ENCODE results near the gene ERICH6. TPM values are rescaled to one million over a fixed set of nuclear protein-coding genes. Genes with fewer than 3 reads are reported as not detected.

ERICH6 gene
- total RNA-seq, 4 donors from 2014 or later = not detected

DNA sequence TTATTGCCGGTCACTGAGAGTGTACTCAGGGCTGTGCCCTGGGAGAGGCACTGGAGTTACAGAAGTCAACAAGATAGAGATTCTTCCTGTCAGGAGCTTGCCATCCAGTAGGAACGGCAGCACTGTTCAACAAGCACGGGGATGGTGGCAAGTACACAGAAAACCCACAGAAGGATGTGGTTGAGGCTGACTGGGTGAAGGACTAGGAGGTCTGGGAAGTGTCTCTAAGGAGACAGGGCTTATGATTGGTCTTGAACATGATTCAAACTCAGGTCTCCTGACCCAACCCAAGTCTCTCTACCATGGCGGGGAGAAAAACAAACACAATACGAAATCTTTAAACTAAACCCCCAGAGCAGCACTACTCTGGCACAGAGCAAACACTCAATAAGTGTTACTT lies 37.6 kb downstream of the ERICH6 start:
- DNase-seq (ENCODE audit: low spot score in 2 of 2) = no peak
- WGBS, 2 donors = 80 to 81% methylated on average over 5 of the region's 5 CpGs

DNA sequence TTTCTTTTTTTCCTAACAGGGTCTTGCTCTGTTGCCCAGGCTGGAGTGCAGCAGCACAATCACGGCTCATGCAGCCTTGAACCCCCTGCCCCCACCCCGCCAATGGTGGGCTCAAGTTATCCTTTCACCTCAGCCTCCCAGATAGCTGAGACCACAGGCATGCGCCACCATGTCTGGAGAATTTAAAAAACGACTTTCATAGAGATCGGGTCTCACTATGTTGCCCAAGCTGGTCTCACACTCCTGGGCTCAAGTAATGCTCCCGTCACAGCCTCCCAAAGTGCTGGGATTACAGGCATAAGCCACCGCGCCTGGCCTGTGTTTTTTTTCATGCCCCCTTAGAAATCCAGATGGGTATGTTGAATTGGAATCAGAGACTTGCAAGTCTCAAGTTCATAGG lies 40.3 kb downstream of the ERICH6 start:
- 93 to 94% methylated on average over 8 of the region's 8 CpGs for WGBS, 2 donors

More for the DNA sequence above, 37.6 kb downstream of the ERICH6 start:
- intact Hi-C loops (cut with DNase I; ENCODE audit: low total_unique reads) = no loop called here
- TF ChIP-seq POLR2A (IDR thresholded peaks at IDR 0.05) = no peak
- TF ChIP-seq, protein P1, sequence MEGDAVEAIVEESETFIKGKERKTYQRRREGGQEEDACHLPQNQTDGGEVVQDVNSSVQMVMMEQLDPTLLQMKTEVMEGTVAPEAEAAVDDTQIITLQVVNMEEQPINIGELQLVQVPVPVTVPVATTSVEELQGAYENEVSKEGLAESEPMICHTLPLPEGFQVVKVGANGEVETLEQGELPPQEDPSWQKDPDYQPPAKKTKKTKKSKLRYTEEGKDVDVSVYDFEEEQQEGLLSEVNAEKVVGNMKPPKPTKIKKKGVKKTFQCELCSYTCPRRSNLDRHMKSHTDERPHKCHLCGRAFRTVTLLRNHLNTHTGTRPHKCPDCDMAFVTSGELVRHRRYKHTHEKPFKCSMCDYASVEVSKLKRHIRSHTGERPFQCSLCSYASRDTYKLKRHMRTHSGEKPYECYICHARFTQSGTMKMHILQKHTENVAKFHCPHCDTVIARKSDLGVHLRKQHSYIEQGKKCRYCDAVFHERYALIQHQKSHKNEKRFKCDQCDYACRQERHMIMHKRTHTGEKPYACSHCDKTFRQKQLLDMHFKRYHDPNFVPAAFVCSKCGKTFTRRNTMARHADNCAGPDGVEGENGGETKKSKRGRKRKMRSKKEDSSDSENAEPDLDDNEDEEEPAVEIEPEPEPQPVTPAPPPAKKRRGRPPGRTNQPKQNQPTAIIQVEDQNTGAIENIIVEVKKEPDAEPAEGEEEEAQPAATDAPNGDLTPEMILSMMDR (IDR thresholded peaks at IDR 0.05) = no peak
- no peak overlapping the region for H3K4me3 ChIP-seq (ENCODE audit: low read depth, poor library complexity, severe bottlenecking)

DNA sequence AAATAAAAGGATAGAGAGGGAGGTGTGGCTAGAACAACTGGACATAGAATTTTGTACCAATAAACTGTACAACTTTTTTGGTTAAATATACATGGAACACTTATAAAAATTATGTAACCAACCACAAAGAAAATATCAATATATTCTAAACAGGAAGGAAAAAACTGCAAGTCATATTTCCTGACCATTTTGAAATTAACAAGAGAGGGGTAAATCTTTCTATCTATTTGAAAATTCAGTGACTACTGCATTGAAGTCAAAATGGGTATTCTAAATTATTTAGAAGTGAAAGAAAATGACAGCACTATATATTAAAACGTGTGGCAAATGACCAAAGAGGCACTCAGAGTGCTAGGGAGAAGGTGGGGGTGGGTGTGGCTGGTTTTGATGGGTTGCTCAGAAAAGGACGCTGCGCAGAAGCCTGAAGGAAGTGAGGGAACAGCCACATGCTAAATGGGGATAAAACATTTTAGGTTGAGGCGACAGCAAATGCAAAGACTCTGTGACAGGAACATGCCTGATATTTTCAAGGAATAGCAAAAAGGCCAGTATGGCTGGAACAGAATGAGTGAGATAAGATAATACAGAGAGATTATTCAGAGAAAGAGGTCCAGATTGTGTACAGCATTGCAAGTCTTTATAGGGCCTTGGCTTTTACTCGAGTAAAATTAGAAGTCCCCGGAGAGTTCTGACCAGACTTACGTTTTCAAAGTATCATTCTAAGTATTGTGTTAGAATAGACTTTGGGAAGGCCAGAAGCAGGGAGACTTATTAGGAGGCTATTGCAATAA lies 41.1 kb downstream of the ERICH6 start:
- H3K4me3 ChIP-seq (ENCODE audit: low read depth, poor library complexity, severe bottlenecking) = no peak overlapping the region
- no peak for TF ChIP-seq POLR2A (IDR thresholded peaks at IDR 0.05)
- TF ChIP-seq, protein P1 (IDR thresholded peaks at IDR 0.05) = no peak
- intact Hi-C loops (cut with DNase I; ENCODE audit: low total_unique reads) = no loop called here
- DNase-seq (ENCODE audit: low spot score in 2 of 2) = no peak
- 69 to 71% methylated on average over 7 of the region's 7 CpGs for WGBS, 2 donors

More for the DNA sequence above, 40.3 kb downstream of the ERICH6 start:
- TF ChIP-seq POLR2A (IDR thresholded peaks at IDR 0.05) = no peak
- TF ChIP-seq, protein P1 (IDR thresholded peaks at IDR 0.05) = no peak
- intact Hi-C loops (cut with DNase I; ENCODE audit: low total_unique reads) = no loop called here
- DNase-seq (ENCODE audit: low spot score in 2 of 2) = no peak
- no peak overlapping the region for H3K4me3 ChIP-seq (ENCODE audit: low read depth, poor library complexity, severe bottlenecking)

DNA sequence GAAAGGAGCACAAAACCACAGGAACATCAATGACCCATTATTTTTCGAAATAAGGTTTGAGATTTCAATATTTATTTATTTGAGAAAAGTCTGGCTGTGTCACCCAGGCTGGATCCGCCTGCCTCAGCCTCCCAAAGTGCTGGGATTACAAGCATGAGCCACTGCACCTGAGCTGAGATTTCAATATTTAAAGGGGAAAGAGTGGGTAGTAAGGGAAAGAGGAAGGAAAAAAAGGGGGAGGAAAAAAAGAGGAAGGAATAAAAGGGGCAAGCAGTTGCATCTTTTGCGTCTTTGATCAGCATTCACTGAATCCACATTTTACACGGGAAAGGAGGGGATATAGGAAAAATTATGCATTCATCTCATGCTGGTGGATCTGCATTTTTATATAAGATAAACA lies 47.4 kb downstream of the ERICH6 start:
- TF ChIP-seq POLR2A (IDR thresholded peaks at IDR 0.05) = no peak
- TF ChIP-seq, protein P1 (IDR thresholded peaks at IDR 0.05) = no peak
- intact Hi-C loops (cut with DNase I; ENCODE audit: low total_unique reads) = no loop called here
- H3K4me3 ChIP-seq (ENCODE audit: low read depth, poor library complexity, severe bottlenecking) = no peak overlapping the region
- 76 to 79% methylated on average over 4 of the region's 4 CpGs for WGBS, 2 donors
- no peak for DNase-seq (ENCODE audit: low spot score in 2 of 2)

DNA sequence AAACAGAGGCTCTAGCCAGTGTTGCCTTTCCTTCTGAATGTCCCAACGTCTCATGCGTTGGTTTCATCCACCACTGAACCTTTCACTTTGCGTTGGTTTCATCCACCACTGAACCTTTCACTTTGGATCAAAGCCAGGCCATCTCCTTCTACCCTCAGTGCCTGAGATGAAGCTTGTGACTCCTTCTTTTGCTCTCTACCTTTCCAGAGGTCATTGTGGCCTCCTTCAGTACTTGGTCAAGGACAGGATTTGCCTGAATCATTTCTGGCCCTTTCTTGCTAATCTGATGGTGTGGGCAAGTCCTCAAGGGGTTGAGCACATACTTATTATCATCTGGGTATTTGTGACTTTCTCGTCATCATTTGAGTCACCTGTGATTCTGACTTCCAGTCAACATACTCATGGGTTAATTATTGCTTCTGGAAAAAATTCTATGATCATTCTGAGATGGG lies 50.6 kb downstream of the ERICH6 start:
- DNase-seq (ENCODE audit: low spot score in 2 of 2) = no peak
- no peak overlapping the region for H3K4me3 ChIP-seq (ENCODE audit: low read depth, poor library complexity, severe bottlenecking)
- TF ChIP-seq, protein P1 (IDR thresholded peaks at IDR 0.05) = no peak
- WGBS, 2 donors = 90 to 94% methylated on average over 4 of the region's 4 CpGs
- intact Hi-C loops (cut with DNase I; ENCODE audit: low total_unique reads) = no loop called here
